Stimulated activated CD8-positive, alpha-beta memory T cell treated with anti-CD3 and anti-CD28 coated beads, Interleukin-15, amount 100 ng/mL, for 4 hours (primary cell): ENCODE measurements around the gene FXYD4.
A peak's percentile ranks its signal among the peaks of the same experiment; 100 is the strongest.

Experiments used
- DNase-seq, 2 donors: peaks; one replicate each; pipeline ENCODE4 v3.0.0-alpha.2; 2020; ENCODE audit warnings: low read depth in 2 of 2

The FXYD4 gene

GRCh38 chr10:43396061-43396927 is 24.9 kb downstream of the FXYD4 start:
- peak in 1 of 2 donors; percentile 52 for DNase-seq

- peak; percentile 44 to 58 for DNase-seq
Measured at GRCh38 chr10:43396928-43397624, 25.6 kb downstream of the FXYD4 start.

- DNase-seq, result no peak
Measured at GRCh38 chr10:43398939-43399319, 27.5 kb downstream of the FXYD4 start.

- DNase-seq, result no peak
Measured at GRCh38 chr10:43399320-43400310, 28.2 kb downstream of the FXYD4 start.

GRCh38 chr10:43401627-43402026 is 30.2 kb downstream of the FXYD4 start:
- DNase-seq, result no peak

GRCh38 chr10:43402176-43402575 is 30.7 kb downstream of the FXYD4 start:
- DNase-seq, result no peak

GRCh38 chr10:43402880-43403452 is 31.5 kb downstream of the FXYD4 start:
- DNase-seq, result no peak

- no peak for DNase-seq
Measured at GRCh38 chr10:43403911-43404703, 32.7 kb downstream of the FXYD4 start.

- no peak for DNase-seq
Measured at GRCh38 chr10:43404704-43405084, 33.3 kb downstream of the FXYD4 start.

GRCh38 chr10:43407148-43407575 is 35.7 kb downstream of the FXYD4 start:
- peak in 1 of 2 donors; percentile 39 for DNase-seq

- DNase-seq, result peak; percentile 76 to 82
Measured at GRCh38 chr10:43407576-43408330, 36.3 kb downstream of the FXYD4 start.

GRCh38 chr10:43408331-43408709 is 36.9 kb downstream of the FXYD4 start:
- DNase-seq, result no peak

- DNase-seq, result peak; percentile 89 to 92
Measured at GRCh38 chr10:43408710-43409384, 37.4 kb downstream of the FXYD4 start, which contains the start of gene HNRNPF. Gene HNRNPF, minus strand, starts transcription at chr10:43409186. Its CDS starts 21,302 bp downstream, at chr10:43387884.

GRCh38 chr10:43409385-43410109 is 38.1 kb downstream of the FXYD4 start:
- peak in 1 of 2 donors; percentile 50 for DNase-seq

GRCh38 chr10:43410345-43410744 is 38.9 kb downstream of the FXYD4 start:
- no peak for DNase-seq

GRCh38 chr10:43411536-43411935 is 40.1 kb downstream of the FXYD4 start:
- DNase-seq, result no peak

- no peak for DNase-seq
Measured at GRCh38 chr10:43415544-43415943, 44.1 kb downstream of the FXYD4 start.

GRCh38 chr10:43417950-43418768 is 46.7 kb downstream of the FXYD4 start:
- DNase-seq, result no peak
